Caco-2 (cell line): ENCODE measurements around the gene ELFN1. TPM values are rescaled to one million over a fixed set of nuclear protein-coding genes. Genes with fewer than 3 reads are reported as not detected.

Source experiments
- BruUV-seq: library from RNA; stranded (reverse); fragments of 400-500 nt; replicated peaks from 2 replicates; lab custom pipeline; 2021; lab: Mats Ljungman, UMichigan
- CTCF ChIA-PET: fragments of 300-600 bp; sonication (Branson Sonifier 250); formaldehyde crosslinking; loops from one replicate; lab custom pipeline; 2022; ENCODE audit warnings: antibody characterized with exemption; lab: Charles Lee
- POLR2A ChIA-PET: fragments of 300-600 bp; sonication (Branson Sonifier 250); formaldehyde crosslinking; loops from one replicate; lab custom pipeline; 2022; ENCODE audit warnings: antibody characterized with exemption; lab: Charles Lee
- DNase-seq, 2 experiments: peaks; one replicate each; pipeline versions ENCODE4 v3.0.0 to v3.0.0-alpha.2; 2020 to 2022
- H3K27me3 ChIP-seq: replicated peaks from 2 replicates; pipeline ENCODE4 v1.6.0; 2011; ENCODE audit warnings: low read length; ENCODE audit not compliant: control insufficient read depth, insufficient read depth
- H3K36me3 ChIP-seq: 2 replicates; pipeline ENCODE4 v1.5.1; 2011; ENCODE audit warnings: low read length; ENCODE audit not compliant: control insufficient read depth, insufficient read depth
- H3K4me1 ChIP-seq: fragments of 250-450 bp; sonication (Bioruptor Pico); 2 replicates; pipeline ENCODE4 v1.5.1; 2020; ENCODE audit warnings: mild to moderate bottlenecking
- H3K4me3 ChIP-seq: 2 replicates; pipeline ENCODE4 v1.5.1; 2011; ENCODE audit warnings: low read depth, mild to moderate bottlenecking, control low read depth, low read length
- H3K9me3 ChIP-seq: fragments of 250-450 bp; sonication (Bioruptor Pico); 2 replicates; pipeline ENCODE4 v1.5.1; 2020; ENCODE audit warnings: mild to moderate bottlenecking, moderate library complexity
- H3K27ac Mint-ChIP-seq: one replicate; pipeline ENCODE4 v1.8.0; 2022; ENCODE audit warnings: mixed read lengths; ENCODE audit not compliant: unreplicated experiment
- H3K27me3 Mint-ChIP-seq: one replicate; pipeline ENCODE4 v1.8.0; 2022; ENCODE audit warnings: mixed read lengths; ENCODE audit not compliant: insufficient read depth, unreplicated experiment
- H3K36me3 Mint-ChIP-seq: one replicate; pipeline ENCODE4 v1.8.0; 2022; ENCODE audit warnings: mild to moderate bottlenecking, mixed read lengths; ENCODE audit not compliant: insufficient read depth, unreplicated experiment
- H3K4me1 Mint-ChIP-seq: one replicate; pipeline ENCODE4 v1.8.0; 2022; ENCODE audit warnings: low read depth, mixed read lengths; ENCODE audit not compliant: unreplicated experiment
- H3K4me3 Mint-ChIP-seq: one replicate; pipeline ENCODE4 v1.8.0; 2022; ENCODE audit warnings: mild to moderate bottlenecking, moderate library complexity, mixed read lengths; ENCODE audit not compliant: unreplicated experiment
- H3K9me3 Mint-ChIP-seq: one replicate; pipeline ENCODE4 v1.8.0; 2022; ENCODE audit warnings: mixed read lengths; ENCODE audit not compliant: unreplicated experiment
- intact Hi-C: fragments of 100-400 bp; cut with micrococcal nuclease; formaldehyde crosslinking; loops from one replicate; pipeline ENCODE4 v1.10.0; 2022; ENCODE audit not compliant: unreplicated experiment
- total RNA-seq: library from RNA; stranded (reverse); gene quantifications from 2 replicates; pipeline ENCODE4 v1.2.3, GENCODE V29; 2022
- TF ChIP-seq, protein P1 (sequence below), 2 experiments: fragments of 200-600 bp in 1 of 2; IDR thresholded peaks; 1 replicate in 1 of 2; 2 replicates in 1 of 2; pipeline versions ENCODE4 v1.5.1 to v1.8.0; 2011 to 2022; ENCODE audit warnings: antibody characterized with exemption in 1 of 2, control low read depth in 1 of 2, inconsistent platforms in 1 of 2, low read depth in 1 of 2, low read length in 1 of 2, mild to moderate bottlenecking in 1 of 2, moderate library complexity in 1 of 2; ENCODE audit not compliant: insufficient read depth in 1 of 2, severe bottlenecking in 1 of 2, unreplicated experiment in 1 of 2

The ELFN1 gene
- total RNA-seq, 1 experiment from 2014 or later = 2.3 TPM

DNA sequence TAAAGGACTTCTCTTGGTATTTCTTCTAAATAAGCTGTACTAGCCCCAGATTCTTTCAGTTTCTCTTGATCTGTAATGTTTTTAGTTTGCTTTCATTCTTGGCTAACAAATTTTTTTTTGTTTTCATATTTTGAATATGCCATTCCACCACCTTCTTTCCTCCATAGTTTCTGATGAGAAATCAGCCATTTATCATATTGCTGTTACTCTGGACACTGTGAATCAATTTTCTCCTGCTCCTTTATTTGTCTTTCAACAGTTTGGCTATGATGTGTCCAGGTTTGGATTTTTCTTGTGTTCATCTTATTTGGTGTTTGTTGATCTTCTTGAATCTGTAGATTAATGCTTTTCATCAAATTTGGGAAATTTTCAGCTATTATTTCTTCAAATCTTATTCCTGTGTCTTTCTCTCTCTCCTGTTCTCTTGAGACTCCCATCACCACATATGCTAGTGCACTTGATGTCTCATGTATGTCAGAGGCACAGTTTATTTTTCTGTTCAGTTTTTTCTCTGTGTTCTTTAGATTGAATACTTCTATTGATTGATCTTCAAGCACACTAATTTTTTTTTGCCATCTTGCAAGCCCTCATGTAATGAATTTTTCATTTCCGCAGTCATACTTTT is 15.0 kb downstream of the ELFN1 start:
- H3K36me3 Mint-ChIP-seq = no peaks in the 10 kb centered on the region
- CTCF ChIA-PET = no interaction called here
- peaks cover 34% of the 10 kb centered on the region for H3K9me3 Mint-ChIP-seq
- H3K4me3 ChIP-seq = no peak overlapping the region
- intact Hi-C loops = no loop called here
- peaks cover 29% of the 10 kb centered on the region; the same call in 1 of the 2 replicates for H3K9me3 ChIP-seq
- no peaks in the 10 kb centered on the region for H3K27me3 ChIP-seq
- H3K4me1 Mint-ChIP-seq = no peaks in the 10 kb centered on the region
- H3K27ac Mint-ChIP-seq = no peak overlapping the region
- BruUV-seq = no TSS peak
- POLR2A ChIA-PET = no interaction called here
- H3K27me3 Mint-ChIP-seq = peaks cover 14% of the 10 kb centered on the region
- no peaks in the 10 kb centered on the region for H3K4me1 ChIP-seq
- no peak for DNase-seq
- TF ChIP-seq, protein P1, sequence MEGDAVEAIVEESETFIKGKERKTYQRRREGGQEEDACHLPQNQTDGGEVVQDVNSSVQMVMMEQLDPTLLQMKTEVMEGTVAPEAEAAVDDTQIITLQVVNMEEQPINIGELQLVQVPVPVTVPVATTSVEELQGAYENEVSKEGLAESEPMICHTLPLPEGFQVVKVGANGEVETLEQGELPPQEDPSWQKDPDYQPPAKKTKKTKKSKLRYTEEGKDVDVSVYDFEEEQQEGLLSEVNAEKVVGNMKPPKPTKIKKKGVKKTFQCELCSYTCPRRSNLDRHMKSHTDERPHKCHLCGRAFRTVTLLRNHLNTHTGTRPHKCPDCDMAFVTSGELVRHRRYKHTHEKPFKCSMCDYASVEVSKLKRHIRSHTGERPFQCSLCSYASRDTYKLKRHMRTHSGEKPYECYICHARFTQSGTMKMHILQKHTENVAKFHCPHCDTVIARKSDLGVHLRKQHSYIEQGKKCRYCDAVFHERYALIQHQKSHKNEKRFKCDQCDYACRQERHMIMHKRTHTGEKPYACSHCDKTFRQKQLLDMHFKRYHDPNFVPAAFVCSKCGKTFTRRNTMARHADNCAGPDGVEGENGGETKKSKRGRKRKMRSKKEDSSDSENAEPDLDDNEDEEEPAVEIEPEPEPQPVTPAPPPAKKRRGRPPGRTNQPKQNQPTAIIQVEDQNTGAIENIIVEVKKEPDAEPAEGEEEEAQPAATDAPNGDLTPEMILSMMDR (IDR thresholded peaks at IDR 0.05; ENCODE audit: insufficient read depth in 1 of 2, low read depth in 1 of 2, low read length in 1 of 2, severe bottlenecking in 1 of 2, unreplicated experiment in 1 of 2) = no peak
- no peaks in the 10 kb centered on the region for H3K36me3 ChIP-seq
- no peak overlapping the region for H3K4me3 Mint-ChIP-seq

DNA sequence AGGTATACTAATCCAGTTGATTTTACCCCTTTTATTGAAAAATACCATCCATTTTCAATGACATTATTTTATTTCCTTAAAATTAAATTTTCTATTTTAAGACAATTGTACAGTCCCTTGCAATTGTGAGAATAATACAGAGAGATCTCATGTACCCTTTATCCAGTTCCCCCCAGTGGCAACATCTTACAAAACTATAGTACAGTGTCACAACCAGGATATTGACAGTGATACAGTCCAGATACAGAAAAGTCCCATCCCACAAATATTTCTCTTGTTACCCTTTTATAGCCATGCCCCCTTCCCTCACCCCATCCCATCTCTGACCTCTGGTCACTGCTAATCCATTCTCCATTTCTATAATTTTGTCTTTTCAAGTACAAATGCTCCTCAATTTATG is 18.5 kb downstream of the ELFN1 start:
- H3K9me3 Mint-ChIP-seq = peaks cover 22% of the 10 kb centered on the region
- Histone ChIP-seq H3K36me3 (no peaks in the 10 kb centered on the region), H3K9me3 (peaks cover 27% of the 10 kb centered on the region; the same call in 1 of the 2 replicates), H3K27me3 (no peaks in the 10 kb centered on the region), H3K4me3 (no peak overlapping the region), H3K4me1 (no peaks in the 10 kb centered on the region)
- BruUV-seq = no TSS peak
- POLR2A ChIA-PET = no interaction called here
- H3K36me3 Mint-ChIP-seq = no peaks in the 10 kb centered on the region
- H3K27me3 Mint-ChIP-seq = peaks cover 16% of the 10 kb centered on the region
- CTCF ChIA-PET = no interaction called here
- TF ChIP-seq, protein P1 (IDR thresholded peaks at IDR 0.05; ENCODE audit: insufficient read depth in 1 of 2, low read depth in 1 of 2, low read length in 1 of 2, severe bottlenecking in 1 of 2, unreplicated experiment in 1 of 2) = no peak
- H3K4me1 Mint-ChIP-seq = no peaks in the 10 kb centered on the region
- intact Hi-C loops = no loop called here
- DNase-seq = no peak
- no peak overlapping the region for H3K27ac Mint-ChIP-seq
- H3K4me3 Mint-ChIP-seq = no peak overlapping the region

DNA sequence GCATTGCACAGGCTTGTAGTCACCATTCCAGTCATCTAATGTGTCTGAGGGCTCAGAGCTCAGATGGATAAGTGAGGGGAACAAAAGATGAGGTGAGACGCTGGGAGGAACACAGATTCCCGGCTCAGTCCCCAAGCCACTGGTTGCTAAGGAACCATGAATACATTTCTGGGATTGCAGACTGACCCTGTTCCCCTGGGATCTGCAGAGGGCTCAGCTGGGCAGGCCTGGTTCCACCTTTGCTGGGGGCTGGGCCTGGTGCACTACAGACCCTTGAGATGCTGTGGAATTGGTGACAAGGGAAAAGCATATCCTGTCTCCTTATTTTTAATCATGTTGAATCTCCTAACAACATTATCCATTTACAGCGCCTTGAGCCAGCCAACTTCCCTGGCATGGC is 19.2 kb downstream of the ELFN1 start:
- Mint-ChIP-seq H3K4me1 (no peaks in the 10 kb centered on the region), H3K4me3 (no peak overlapping the region), H3K27me3 (peaks cover 16% of the 10 kb centered on the region), H3K9me3 (peaks cover 14% of the 10 kb centered on the region), H3K36me3 (no peaks in the 10 kb centered on the region), H3K27ac (no peak overlapping the region)
- no TSS peak for BruUV-seq
- ChIA-PET CTCF (no interaction called here), POLR2A (no interaction called here)
- TF ChIP-seq, protein P1 (IDR thresholded peaks at IDR 0.05; ENCODE audit: insufficient read depth in 1 of 2, low read depth in 1 of 2, low read length in 1 of 2, severe bottlenecking in 1 of 2, unreplicated experiment in 1 of 2) = no peak
- Histone ChIP-seq H3K27me3 (no peaks in the 10 kb centered on the region), H3K4me1 (no peaks in the 10 kb centered on the region), H3K4me3 (no peak overlapping the region), H3K36me3 (no peaks in the 10 kb centered on the region), H3K9me3 (peaks cover 19% of the 10 kb centered on the region; the same call in 1 of the 2 replicates)
- intact Hi-C loops = no loop called here
- DNase-seq = peak in 1 of 2 experiments; percentile 3
